Endothelial cell of umbilical vein (primary cell): Measurements from ENCODE around the gene HAUS6.

Experiments used
- CTCF ChIP-seq, 2 donors: IDR thresholded peaks; 1 replicate in 1 of 2; 2 replicates in 1 of 2; pipeline ENCODE4 v1.5.1; 2011; ENCODE audit warnings: low read length in 2 of 2, mild to moderate bottlenecking in 2 of 2, moderate library complexity in 2 of 2, control low read depth in 1 of 2, inconsistent platforms in 1 of 2, low read depth in 1 of 2; ENCODE audit not compliant: insufficient read depth in 1 of 2; ENCODE audit errors: extremely low read depth in 1 of 2
- EZH2 ChIP-seq: IDR thresholded peaks from 2 replicates; pipeline ENCODE4 v1.6.1; 2012; ENCODE audit warnings: borderline replicate concordance, low read depth, mild to moderate bottlenecking, moderate library complexity, low read length, inconsistent platforms; ENCODE audit not compliant: severe bottlenecking
- FOS ChIP-seq: IDR thresholded peaks from 2 replicates; pipeline ENCODE4 v1.6.1; 2011; ENCODE audit warnings: mild to moderate bottlenecking, low read length, moderate library complexity, borderline replicate concordance; ENCODE audit not compliant: insufficient read depth
- JUN ChIP-seq: IDR thresholded peaks from 2 replicates; pipeline ENCODE4 v1.6.1; 2011; ENCODE audit warnings: borderline replicate concordance, low read depth; ENCODE audit not compliant: insufficient read length, insufficient read depth
- POLR2A ChIP-seq: IDR thresholded peaks from 2 replicates; pipeline ENCODE4 v1.6.1; 2012; ENCODE audit warnings: low read depth, mild to moderate bottlenecking, control low read depth, low read length
- POLR2AphosphoS5 ChIP-seq: IDR thresholded peaks from 2 replicates; pipeline ENCODE4 v1.6.1; 2012; ENCODE audit warnings: low read depth, mild to moderate bottlenecking, control low read depth, low read length, moderate library complexity; ENCODE audit not compliant: insufficient read depth
- TF ChIP-seq, protein P1 (sequence below): IDR thresholded peaks from 2 replicates; pipeline ENCODE4 v1.6.1; 2011; ENCODE audit not compliant: insufficient read depth, insufficient read length

DNA sequence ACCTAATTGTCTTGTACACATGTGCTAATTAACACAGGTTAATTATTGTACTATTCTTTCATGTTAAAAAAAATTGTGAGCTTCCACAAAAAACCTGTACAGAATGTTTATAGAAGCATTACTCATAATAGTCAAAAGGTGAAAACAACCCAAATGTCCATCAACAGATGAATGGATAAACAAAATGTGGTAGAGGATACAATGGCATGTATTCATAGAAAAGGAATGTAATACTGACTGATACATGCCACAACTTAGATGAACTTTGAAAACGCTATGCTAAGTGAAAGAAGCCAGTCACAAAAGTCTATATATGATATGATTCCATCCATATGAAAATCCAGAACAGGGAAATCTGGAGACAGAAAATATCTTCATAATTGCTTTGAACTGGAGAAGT lies 27.9 kb downstream of the HAUS6 start:
- TF ChIP-seq, protein P1, sequence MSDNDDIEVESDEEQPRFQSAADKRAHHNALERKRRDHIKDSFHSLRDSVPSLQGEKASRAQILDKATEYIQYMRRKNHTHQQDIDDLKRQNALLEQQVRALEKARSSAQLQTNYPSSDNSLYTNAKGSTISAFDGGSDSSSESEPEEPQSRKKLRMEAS = no peak
- peak; percentile 36 for TF ChIP-seq FOS
- TF ChIP-seq CTCF (IDR thresholded peaks at IDR 0.05; ENCODE audit: extremely low read depth in 1 of 2, insufficient read depth in 1 of 2, low read depth in 1 of 2, low read length in 2 of 2) = no peak
- no peak for TF ChIP-seq EZH2
- TF ChIP-seq POLR2A = no peak
- peak; percentile 58 for TF ChIP-seq JUN
- no peak for TF ChIP-seq POLR2AphosphoS5
